Sigmoid colon (tissue), 7 donors: Measurements from ENCODE around the gene AP2S1. TPM values are rescaled to one million over a fixed set of nuclear protein-coding genes. Genes with fewer than 3 reads are reported as not detected.
"Not testable (repeated sequence)": the region's sequence is repeated elsewhere in the genome, so short reads cannot be mapped to it uniquely, and the experiment has no call there.

Experiments
- DNase-seq: peaks from one replicate; pipeline ENCODE4 v3.0.0-alpha.2; 2019
- H3K27ac ChIP-seq, 4 donors: fragments of 200-600 bp; sonication (generic); one replicate each; pipeline ENCODE4 v1.5.1; 2016 to 2019; ENCODE audit warnings: mild to moderate bottlenecking in 1 of 4
- H3K27me3 ChIP-seq, 3 donors: fragments of 200-600 bp; sonication (generic); one replicate each; pipeline ENCODE4 v1.5.1; 2019; ENCODE audit warnings: mild to moderate bottlenecking in 1 of 3
- H3K36me3 ChIP-seq, 4 donors: fragments of 200-600 bp; sonication (generic); one replicate each; pipeline ENCODE4 v1.5.1; 2016 to 2019
- H3K4me1 ChIP-seq, 4 donors: fragments of 200-600 bp; sonication (generic); one replicate each; pipeline ENCODE4 v1.5.1; 2017 to 2019
- H3K4me3 ChIP-seq, 4 donors: fragments of 200-600 bp; sonication (generic); one replicate each; pipeline ENCODE4 v1.5.1; 2017 to 2019; ENCODE audit warnings: mild to moderate bottlenecking in 2 of 4, moderate library complexity in 1 of 4
- H3K9me3 ChIP-seq, 4 donors: fragments of 200-600 bp in 3 of 4; sonication (generic) in 3 of 4; one replicate each; pipeline versions ENCODE4 v1.5.1 to v1.6.1; 2013 to 2019
- EP300 ChIP-seq, 4 donors: sonication (generic); formaldehyde crosslinking; IDR thresholded peaks; one replicate each; pipeline ENCODE4 v1.6.1; 2017; ENCODE audit warnings: antibody characterized with exemption in 4 of 4
- POLR2A ChIP-seq, 2 donors: fragments of 450-650 bp; IDR thresholded peaks; one replicate each; pipeline ENCODE4 v1.6.1; 2016; ENCODE audit warnings: antibody characterized with exemption in 2 of 2, mild to moderate bottlenecking in 2 of 2, moderate library complexity in 2 of 2
- POLR2AphosphoS5 ChIP-seq, 4 donors: sonication (generic); formaldehyde crosslinking; IDR thresholded peaks; one replicate each; pipeline ENCODE4 v1.6.1; 2017; ENCODE audit warnings: antibody characterized with exemption in 4 of 4
- WGBS, 2 donors: extraction: QIAGEN DNeasy Blood & Tissue Kit; methylation state at CpG; one replicate each; pipeline ENCODE4 v1.1.7; 2013; 5-methylcytosine and 5-hydroxymethylcytosine counted together
- intact Hi-C: fragments of 100-400 bp; cut with DNase I; formaldehyde crosslinking; loops from one replicate; pipeline ENCODE4 v1.15.1; 2023
- polyA plus RNA-seq, 3 donors: library from polyadenylated mRNA; stranded (reverse); fragments of 200-250 nt; gene quantifications; one replicate each; pipeline ENCODE4 v1.2.3, GENCODE V29; 2013
- total RNA-seq, 4 donors: library from RNA; depleted of rRNA; stranded (reverse); fragments of >200 nt; gene quantifications; one replicate each; pipeline ENCODE4 v1.1.0, GENCODE V29; 2016
- TF ChIP-seq, protein P1 (sequence below), 4 experiments: fragments of 450-650 bp in 3 of 4; fragments of 200-600 bp in 1 of 4; IDR thresholded peaks; one replicate each; pipeline ENCODE4 v1.5.1; 2016 to 2019; ENCODE audit warnings: antibody characterized with exemption in 4 of 4, mild to moderate bottlenecking in 3 of 4, moderate library complexity in 2 of 4
- donor health status: healthy with polysubstance abuse.
- donor health status: Bipolar disorder and iron deficiency.
- donor health status: healthy.

Gene AP2S1
- total and polyA plus RNA-seq, 7 donors, result 52.4 to 167 (median 84.3) TPM

DNA sequence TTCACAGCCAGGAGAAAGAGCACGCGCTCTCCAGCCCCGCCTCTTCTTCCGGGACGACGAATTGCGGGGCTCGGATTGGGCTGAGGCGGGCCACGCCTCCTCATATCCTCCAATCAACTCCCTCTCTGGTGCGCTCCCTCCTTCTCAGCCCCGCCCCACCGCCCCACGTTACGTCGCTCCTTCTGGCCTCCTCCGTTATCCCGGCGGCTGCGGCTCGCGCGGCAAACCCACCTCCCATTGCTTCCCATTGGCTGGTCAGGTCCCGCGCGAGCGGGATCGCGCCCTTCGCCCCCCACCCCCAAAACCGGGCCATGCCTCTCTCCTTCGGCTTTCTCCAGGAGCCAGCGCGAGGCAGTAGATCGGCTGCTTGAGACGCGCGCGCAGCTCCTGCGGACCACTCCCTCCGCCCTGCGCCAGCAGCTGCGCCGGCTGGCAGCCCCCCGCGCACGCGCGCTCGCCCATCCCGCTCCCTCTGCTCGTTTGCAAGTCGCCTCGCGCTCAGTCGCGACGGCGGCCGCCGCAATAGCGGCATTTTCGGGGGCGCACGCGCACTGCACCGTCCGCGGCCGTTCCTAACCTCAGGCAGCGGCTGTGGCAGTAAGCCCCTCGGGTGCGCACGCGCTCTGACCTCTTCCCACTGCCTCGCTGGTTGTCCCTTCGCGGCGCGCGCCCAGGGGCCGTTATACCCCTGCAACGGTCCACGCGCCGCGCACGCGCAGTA, 9.6 kb upstream of the AP2S1 start:
- Histone ChIP-seq H3K36me3 (no peaks in the 10 kb centered on the region), H3K27ac (peak overlapping the region; percentile 95 to 99 (median 97)), H3K4me3 (peak overlapping the region; percentile 49 to 99 (median 82)), H3K27me3 (no peaks in the 10 kb centered on the region), H3K9me3 (no peaks in the 10 kb centered on the region), H3K4me1 (peaks cover 0 to 61% (median 55%) of the 10 kb centered on the region in 4 donors)
- 0% methylated on average over 89 of the region's 89 CpGs for WGBS, 2 donors
- TF ChIP-seq POLR2A (IDR thresholded peaks at IDR 0.05) (peak; percentile 53 to 71), POLR2AphosphoS5 (IDR thresholded peaks at IDR 0.05) (peak; percentile 64 to 87 (median 76))
- TF ChIP-seq, protein P1, sequence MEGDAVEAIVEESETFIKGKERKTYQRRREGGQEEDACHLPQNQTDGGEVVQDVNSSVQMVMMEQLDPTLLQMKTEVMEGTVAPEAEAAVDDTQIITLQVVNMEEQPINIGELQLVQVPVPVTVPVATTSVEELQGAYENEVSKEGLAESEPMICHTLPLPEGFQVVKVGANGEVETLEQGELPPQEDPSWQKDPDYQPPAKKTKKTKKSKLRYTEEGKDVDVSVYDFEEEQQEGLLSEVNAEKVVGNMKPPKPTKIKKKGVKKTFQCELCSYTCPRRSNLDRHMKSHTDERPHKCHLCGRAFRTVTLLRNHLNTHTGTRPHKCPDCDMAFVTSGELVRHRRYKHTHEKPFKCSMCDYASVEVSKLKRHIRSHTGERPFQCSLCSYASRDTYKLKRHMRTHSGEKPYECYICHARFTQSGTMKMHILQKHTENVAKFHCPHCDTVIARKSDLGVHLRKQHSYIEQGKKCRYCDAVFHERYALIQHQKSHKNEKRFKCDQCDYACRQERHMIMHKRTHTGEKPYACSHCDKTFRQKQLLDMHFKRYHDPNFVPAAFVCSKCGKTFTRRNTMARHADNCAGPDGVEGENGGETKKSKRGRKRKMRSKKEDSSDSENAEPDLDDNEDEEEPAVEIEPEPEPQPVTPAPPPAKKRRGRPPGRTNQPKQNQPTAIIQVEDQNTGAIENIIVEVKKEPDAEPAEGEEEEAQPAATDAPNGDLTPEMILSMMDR (IDR thresholded peaks at IDR 0.05), result no peak
- intact Hi-C loops, result loop anchor here (5.0 kb wide), 2 partner anchors 52 to 252 kb away; partner anchors contain the start of gene ZC3H4
- DNase-seq, result peak; percentile 100

DNA sequence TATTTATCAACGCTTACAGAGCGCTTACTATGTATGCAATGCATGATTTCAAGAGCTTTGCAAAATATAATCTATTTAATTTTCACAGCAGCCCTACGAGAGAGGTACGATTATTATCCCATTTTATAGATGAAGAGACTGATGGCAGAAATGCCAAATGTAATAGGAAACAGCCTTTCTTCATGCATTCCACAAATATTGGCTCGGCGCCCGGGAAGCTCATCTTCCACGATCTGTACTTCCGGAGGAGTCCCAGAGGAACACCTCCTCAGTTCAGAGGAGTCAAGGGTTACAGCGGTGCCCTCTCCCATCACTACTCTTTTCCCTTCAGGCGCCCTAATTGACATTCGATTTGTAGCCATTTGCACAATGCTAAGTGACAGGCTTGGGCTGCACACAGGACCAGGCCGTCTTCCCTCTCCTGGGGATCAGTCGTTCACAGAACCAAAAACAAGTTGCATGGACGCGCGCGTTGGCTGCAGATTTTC, 9.0 kb upstream of the AP2S1 start:
- DNase-seq, result peak; percentile 94
- intact Hi-C loops, result loop anchor here (5.0 to 10.0 kb wide), 3 partner anchors 53 to 255 kb away; partner anchors contain the start of genes CALM3 and ZC3H4
- Histone ChIP-seq H3K27ac (peak overlapping the region; percentile 95 to 99 (median 97)), H3K36me3 (no peaks in the 10 kb centered on the region), H3K4me1 (peaks cover 0 to 55% (median 50%) of the 10 kb centered on the region in 4 donors), H3K4me3 (peak overlapping the region in 3 of 4 donors; percentile 75 to 99 (median 90)), H3K27me3 (no peaks in the 10 kb centered on the region), H3K9me3 (no peaks in the 10 kb centered on the region)
- TF ChIP-seq EP300 (IDR thresholded peaks at IDR 0.05) (no peak), POLR2A (IDR thresholded peaks at IDR 0.05) (no peak), POLR2AphosphoS5 (IDR thresholded peaks at IDR 0.05) (no peak)
- TF ChIP-seq, protein P1 (IDR thresholded peaks at IDR 0.05), result no peak
- WGBS, 2 donors, result 15 to 16% methylated on average over 18 of the region's 18 CpGs

DNA sequence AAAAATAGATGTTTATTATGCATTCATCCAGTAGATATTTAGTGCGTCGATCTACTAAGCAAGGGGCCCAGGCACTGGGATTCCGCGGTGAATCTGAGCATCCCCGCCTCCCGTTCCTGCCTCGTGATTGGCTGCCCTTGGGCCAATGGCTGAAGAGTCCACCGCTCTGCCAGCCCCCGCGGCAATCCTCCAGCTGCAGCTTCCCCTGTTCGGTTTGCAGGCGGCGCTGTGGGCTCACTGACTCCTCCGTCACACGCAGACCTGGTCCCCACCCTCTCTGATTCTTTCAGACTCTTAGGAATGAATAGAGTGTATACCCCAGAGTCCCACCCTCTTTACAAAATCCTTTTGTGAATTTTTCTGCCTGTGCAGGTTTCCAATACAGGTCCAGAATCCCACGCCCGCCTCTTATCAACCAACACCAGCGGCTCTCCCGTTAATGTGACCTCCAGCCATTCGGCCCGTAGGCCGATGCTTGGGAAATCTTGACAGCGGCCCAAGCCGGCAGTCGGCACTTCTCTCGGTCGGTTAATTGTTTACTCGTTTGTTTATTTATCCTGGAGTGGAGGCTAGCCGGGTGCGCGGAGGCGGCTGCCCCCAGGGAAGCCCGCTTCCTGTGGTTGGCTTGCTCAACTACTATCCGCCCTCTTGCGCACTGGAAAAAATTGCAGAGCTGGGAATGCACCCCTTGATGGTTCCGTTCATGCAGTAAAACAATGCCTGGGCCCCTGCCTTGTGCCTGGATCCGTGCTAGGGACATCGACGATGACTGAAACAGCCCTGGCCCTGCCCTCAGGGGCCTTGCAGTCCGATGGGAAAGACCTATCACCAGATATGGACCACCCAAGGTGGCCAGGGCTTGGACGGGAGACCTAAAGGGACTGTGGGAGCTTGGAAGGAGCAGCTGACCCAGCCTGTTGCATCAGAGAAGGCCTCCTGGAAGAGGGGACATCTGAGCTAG, 5.7 kb upstream of the AP2S1 start:
- H3K4me1 ChIP-seq, result peaks cover 0 to 24% (median 20%) of the 10 kb centered on the region in 4 donors
- WGBS, 2 donors, result 8 to 13% methylated on average over 41 of the region's 41 CpGs
- H3K27me3 ChIP-seq, result no peaks in the 10 kb centered on the region
- no peaks in the 10 kb centered on the region for H3K9me3 ChIP-seq
- intact Hi-C loops, result loop anchor here (1.0 to 10.0 kb wide), 2 partner anchors 135 to 252 kb away; partner anchors contain the start of gene CALM3
- peak; percentile 99 for DNase-seq
- peak overlapping the region; percentile 73 to 83 (median 76) for H3K27ac ChIP-seq
- H3K4me3 ChIP-seq, result peak overlapping the region; percentile 18 to 47 (median 36)
- TF ChIP-seq POLR2AphosphoS5 (IDR thresholded peaks at IDR 0.05), result peak in 2 of 4 donors; percentile 43 to 55
- TF ChIP-seq, protein P1 (IDR thresholded peaks at IDR 0.05), result peak; percentile 55 to 81 (median 63)
- no peak for TF ChIP-seq EP300 (IDR thresholded peaks at IDR 0.05)
- no peaks in the 10 kb centered on the region for H3K36me3 ChIP-seq

DNA sequence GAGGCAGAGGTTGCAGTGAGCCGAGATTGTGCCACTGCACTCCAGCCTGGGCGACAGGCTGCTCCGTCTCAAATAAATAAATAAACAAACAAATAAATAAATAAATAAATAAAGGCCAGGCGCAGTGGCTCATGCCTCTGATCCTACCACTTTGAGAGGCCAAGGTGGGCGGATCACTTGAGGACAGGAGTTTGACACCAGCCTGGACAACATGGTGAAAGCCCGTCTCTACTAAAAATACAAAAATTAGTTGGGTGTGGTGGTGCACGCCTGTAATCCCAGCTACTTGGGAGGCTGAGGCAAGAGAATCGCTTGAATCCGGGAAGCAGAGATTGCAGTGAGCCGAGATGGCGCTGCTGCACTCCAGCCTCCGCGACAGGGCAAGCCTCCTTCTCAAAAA, 4.1 kb upstream of the AP2S1 start:
- not testable (repeated sequence) for H3K36me3 ChIP-seq, H3K9me3 ChIP-seq, H3K27ac ChIP-seq, H3K4me3 ChIP-seq, H3K27me3 ChIP-seq
- H3K4me1 ChIP-seq, result peaks cover 0 to 28% (median 22%) of the 10 kb centered on the region in 4 donors
- 49 to 77% methylated on average over 13 of the region's 13 CpGs for WGBS, 2 donors
- intact Hi-C loops, result loop anchor here (10.0 kb wide), 1 partner anchor 250 kb away; the partner anchor contains the start of gene CALM3
- DNase-seq, result peak; percentile 43
